ENCODE results near the gene VSIG10. TPM values are rescaled to one million over a fixed set of nuclear protein-coding genes. Genes with fewer than 3 reads are reported as not detected.

Gene VSIG10
- total RNA-seq, 2 donors from 2014 or later = 20.4 to 41.0 TPM

- H3K27me3 ChIP-seq = no peaks in the 10 kb centered on the region
- ATAC-seq = peak; percentile 18
- 11 to 13% methylated on average over 9 of the region's 9 CpGs for WGBS, 2 donors
- no peak for DNase-seq
- peaks cover 22% of the 10 kb centered on the region for H3K4me1 ChIP-seq
- H3K4me3 ChIP-seq = peak overlapping the region in 1 of 2 donors; percentile 68
- TF ChIP-seq POLR2A (IDR thresholded peaks at IDR 0.05) (no peak), CTCF (IDR thresholded peaks at IDR 0.05) (no peak)
- H3K27ac ChIP-seq = peak overlapping the region in 3 of 4 donors; percentile 25 to 74 (median 62)
- H3K9me3 ChIP-seq = no peaks in the 10 kb centered on the region
- intact Hi-C loops (cut with DNase I) = no loop called here
- H3K36me3 ChIP-seq (replicated peaks in 1 of 2; ENCODE audit: insufficient read depth in 1 of 2, low read depth in 2 of 2) = no peaks in the 10 kb centered on the region
These were observed 87.9 kb downstream of the VSIG10 start for GRCh38 chr12:118015944-118016343.

DNA sequence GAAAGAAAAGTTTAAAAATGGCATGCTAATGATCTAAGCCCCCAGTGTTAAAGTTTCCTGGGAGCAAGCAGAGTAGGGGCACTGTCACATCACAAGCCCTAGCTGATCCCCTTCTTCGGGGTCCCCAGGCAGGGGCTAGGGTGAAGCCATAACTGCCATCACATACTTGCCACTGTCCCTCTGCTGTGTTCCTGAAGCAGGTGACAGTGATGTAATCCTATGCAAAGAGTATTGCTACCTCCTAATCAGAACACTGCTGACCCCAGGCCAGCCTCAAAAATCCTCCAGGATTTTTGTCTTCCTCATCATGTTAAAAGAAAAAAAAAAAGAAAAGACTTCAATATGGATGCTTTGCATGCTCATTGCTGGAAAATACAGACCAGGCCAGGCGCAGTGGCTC is 88.5 kb downstream of the VSIG10 start:
- peak overlapping the region in 2 of 4 donors; percentile 62 to 74 for H3K27ac ChIP-seq
- TF ChIP-seq CTCF (IDR thresholded peaks at IDR 0.05) (no peak), POLR2A (IDR thresholded peaks at IDR 0.05) (no peak)
- intact Hi-C loops (cut with DNase I) = no loop called here

More for the DNA sequence above, 88.5 kb downstream of the VSIG10 start:
- H3K9me3 ChIP-seq = no peaks in the 10 kb centered on the region
- no peak for DNase-seq
- 79 to 81% methylated on average over 2 of the region's 2 CpGs for WGBS, 2 donors
- H3K4me1 ChIP-seq = peaks cover 22% of the 10 kb centered on the region
- H3K36me3 ChIP-seq (replicated peaks in 1 of 2; ENCODE audit: insufficient read depth in 1 of 2, low read depth in 2 of 2) = no peaks in the 10 kb centered on the region
- H3K4me3 ChIP-seq = no peak overlapping the region
- H3K27me3 ChIP-seq = no peaks in the 10 kb centered on the region
- no peak for ATAC-seq

Small RNAs within 50 kb of the gene (small RNA-seq; reads per million reads assigned to genes)
- gene AC131159.1 = not detected

Other genes starting within 250 kb of the VSIG10 start
- 1 to 10 TPM in 1 of 2 donors, under 1 TPM in 1; 0.66 to 1.0 TPM for gene KSR2, start 135.0 kb downstream of the VSIG10 start, total RNA-seq
- gene RFC5, start 87.3 kb downstream of the VSIG10 start, total RNA-seq = 1 to 10 TPM; 4.6 to 6.2 TPM
- 10 to 100 TPM; 28.7 to 48.0 TPM for gene WSB2, start 42.8 kb downstream of the VSIG10 start, total RNA-seq
- 100 to 1,000 TPM; 136 to 334 TPM for gene PEBP1, start 32.1 kb upstream of the VSIG10 start, total RNA-seq